ENCODE measurements around the gene TBC1D2B. TPM values are rescaled to one million over a fixed set of nuclear protein-coding genes. Genes with fewer than 3 reads are reported as not detected.

TBC1D2B gene
- total RNA-seq, 1 experiment from 2014 or later = 17.6 TPM

DNA sequence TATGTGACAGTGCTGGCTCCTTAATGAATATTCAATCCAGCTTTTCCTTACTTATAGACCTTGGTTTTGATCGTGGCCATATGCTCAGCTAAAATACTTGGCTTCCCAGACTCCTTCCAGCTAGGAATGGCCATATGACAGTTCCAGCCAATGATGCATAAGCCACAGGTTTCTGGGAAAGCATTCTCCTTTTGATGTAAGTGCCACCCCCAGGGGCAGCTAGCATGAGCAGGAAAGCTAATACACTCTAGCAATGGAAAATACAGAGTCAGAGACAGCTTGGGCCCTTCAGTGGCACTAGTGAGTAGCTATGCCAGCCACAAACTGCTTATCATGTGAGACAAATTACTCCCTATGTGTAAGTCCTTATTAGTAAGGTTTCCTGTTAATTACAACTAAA, 26.7 kb downstream of the TBC1D2B start:
- H3K9ac ChIP-seq (ENCODE audit: extremely low read depth, insufficient read length, low read length) = no peak overlapping the region
- no peaks in the 10 kb centered on the region for H3K23me2 ChIP-seq (ENCODE audit: insufficient read length, low read depth, low read length, poor library complexity, severe bottlenecking)
- Mint-ChIP-seq H3K4me3 (no peak overlapping the region), H3K4me1 (peaks cover 19 to 24% of the 10 kb centered on the region in 2 experiments), H3K27ac (no peak overlapping the region), H3K36me3 (ENCODE audit: insufficient read depth in 1 of 3, low read depth in 3 of 3) (no peaks in the 10 kb centered on the region), H3K9me3 (no peaks in the 10 kb centered on the region), H3K27me3 (ENCODE audit: low read depth) (no peaks in the 10 kb centered on the region; the same call in 1 of the 2 replicates)
- no peaks in the 10 kb centered on the region for H3K79me1 ChIP-seq (ENCODE audit: insufficient read depth, low read depth, low read length, poor library complexity, severe bottlenecking)
- no peak overlapping the region for H4K5ac ChIP-seq (ENCODE audit: insufficient read length, low read depth, low read length)
- no peak overlapping the region for H3K18ac ChIP-seq (ENCODE audit: insufficient read length, low read depth, low read length)
- H3K23ac ChIP-seq (ENCODE audit: insufficient read length, low read depth, low read length) = no peak overlapping the region
- no peaks in the 10 kb centered on the region for H4K20me1 ChIP-seq (ENCODE audit: control insufficient read depth, insufficient read depth, insufficient read length)
- H3K14ac ChIP-seq (ENCODE audit: insufficient read depth, low read length) = no peak overlapping the region
- H3K9me3 ChIP-seq (ENCODE audit: control insufficient read depth, low read depth, low read length) = no peaks in the 10 kb centered on the region
- no peak overlapping the region for H3K4ac ChIP-seq (ENCODE audit: low read depth, low read length)
- TF ChIP-seq, protein P1, sequence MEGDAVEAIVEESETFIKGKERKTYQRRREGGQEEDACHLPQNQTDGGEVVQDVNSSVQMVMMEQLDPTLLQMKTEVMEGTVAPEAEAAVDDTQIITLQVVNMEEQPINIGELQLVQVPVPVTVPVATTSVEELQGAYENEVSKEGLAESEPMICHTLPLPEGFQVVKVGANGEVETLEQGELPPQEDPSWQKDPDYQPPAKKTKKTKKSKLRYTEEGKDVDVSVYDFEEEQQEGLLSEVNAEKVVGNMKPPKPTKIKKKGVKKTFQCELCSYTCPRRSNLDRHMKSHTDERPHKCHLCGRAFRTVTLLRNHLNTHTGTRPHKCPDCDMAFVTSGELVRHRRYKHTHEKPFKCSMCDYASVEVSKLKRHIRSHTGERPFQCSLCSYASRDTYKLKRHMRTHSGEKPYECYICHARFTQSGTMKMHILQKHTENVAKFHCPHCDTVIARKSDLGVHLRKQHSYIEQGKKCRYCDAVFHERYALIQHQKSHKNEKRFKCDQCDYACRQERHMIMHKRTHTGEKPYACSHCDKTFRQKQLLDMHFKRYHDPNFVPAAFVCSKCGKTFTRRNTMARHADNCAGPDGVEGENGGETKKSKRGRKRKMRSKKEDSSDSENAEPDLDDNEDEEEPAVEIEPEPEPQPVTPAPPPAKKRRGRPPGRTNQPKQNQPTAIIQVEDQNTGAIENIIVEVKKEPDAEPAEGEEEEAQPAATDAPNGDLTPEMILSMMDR (conservative IDR thresholded peaks at IDR 0.05) = no peak
- H2AFZ ChIP-seq (ENCODE audit: low read length) = no peak overlapping the region
- H2BK120ac ChIP-seq (ENCODE audit: low read depth, low read length, poor library complexity, severe bottlenecking) = no peak overlapping the region
- no peak overlapping the region for H2AK5ac ChIP-seq (ENCODE audit: insufficient read length, low read length)
- no peak overlapping the region for H3K4me2 ChIP-seq (ENCODE audit: insufficient read depth, insufficient read length, low read length)
- H2BK15ac ChIP-seq (ENCODE audit: low read depth, low read length) = no peak overlapping the region
- no peaks in the 10 kb centered on the region for H3K27me3 ChIP-seq (ENCODE audit: insufficient read depth, low read length)
- H3K56ac ChIP-seq (ENCODE audit: insufficient read length, low read depth, low read length) = no peak overlapping the region
- no peak overlapping the region for H3T11ph ChIP-seq (ENCODE audit: low read length)
- no peak overlapping the region for H2BK20ac ChIP-seq (ENCODE audit: low read depth, low read length, poor library complexity, severe bottlenecking)
- H3K4me1 ChIP-seq (ENCODE audit: insufficient read depth, low read length) = no peaks in the 10 kb centered on the region; the same call in 1 of the 2 replicates
- WGBS (ENCODE audit: extremely low coverage, insufficient read length, low lambda C conversion rate) = no CpG with 5 or more reads among the region's 1 CpG
- no peak overlapping the region for H2BK12ac ChIP-seq (ENCODE audit: insufficient read length, low read depth, low read length)
- H2BK5ac ChIP-seq (ENCODE audit: insufficient read length, low read length) = no peak overlapping the region
- no peak overlapping the region for H4K91ac ChIP-seq (ENCODE audit: insufficient read length, low read depth, low read length)
- no peak for DNase-seq
- no peak overlapping the region for H3K27ac ChIP-seq (ENCODE audit: insufficient read length, low read depth, low read length)
- no peak overlapping the region for H4K8ac ChIP-seq (replicated peaks; ENCODE audit: insufficient read length, low read depth, low read length)
- no peaks in the 10 kb centered on the region for H3K79me2 ChIP-seq (ENCODE audit: insufficient read depth, low read length)

Data from H9 (cell line).